Activated CD4-positive, alpha-beta T cell treated with anti-CD3 and anti-CD28 coated beads, Interleukin-10, Interleukin-2, amounts not matched to agents 100 ng/mL and 50 ng/mL, durations not matched to agents 16 hours and 8 hours (primary cell): ENCODE results near the gene CALHM3.
A peak's percentile ranks its signal among the peaks of the same experiment; 100 is the strongest.
"Not testable (repeated sequence)": the region's sequence is repeated elsewhere in the genome, so short reads cannot be mapped to it uniquely, and the experiment has no call there.

Experiments used
- DNase-seq: peaks from one replicate; pipeline ENCODE4 v3.0.0-alpha.2; 2020

CALHM3 gene

GRCh38 chr10:103479135-103479534 lies at the start of gene CALHM3:
Gene CALHM3 (minus strand): TSS chr10:103479240. CDS start chr10:103479032, 208 bp downstream.
- DNase-seq = no peak

GRCh38 chr10:103528549-103528948 lies 49.5 kb upstream of the CALHM3 start:
- DNase-seq = no peak

GRCh38 chr10:103527476-103527875 lies 48.4 kb upstream of the CALHM3 start:
- not testable (repeated sequence) for DNase-seq

- DNase-seq = no peak
Observed at GRCh38 chr10:103525901-103526300, 46.9 kb upstream of the CALHM3 start.

- DNase-seq = no peak
Observed at GRCh38 chr10:103523683-103524082, 44.6 kb upstream of the CALHM3 start.

- DNase-seq = not testable (repeated sequence)
Observed at GRCh38 chr10:103522006-103522405, 43.0 kb upstream of the CALHM3 start.

GRCh38 chr10:103519798-103520197 lies 40.8 kb upstream of the CALHM3 start:
- no peak for DNase-seq

GRCh38 chr10:103517234-103518085 lies 38.4 kb upstream of the CALHM3 start:
- no peak for DNase-seq

GRCh38 chr10:103514244-103514643 lies 35.2 kb upstream of the CALHM3 start:
- DNase-seq = no peak

GRCh38 chr10:103513380-103514060 lies 34.5 kb upstream of the CALHM3 start:
- no peak for DNase-seq

GRCh38 chr10:103512591-103513379 lies 33.7 kb upstream of the CALHM3 start:
- no peak for DNase-seq

- no peak for DNase-seq
Observed at GRCh38 chr10:103512166-103512565, 33.1 kb upstream of the CALHM3 start.

- no peak for DNase-seq
Observed at GRCh38 chr10:103510791-103511752, 32.0 kb upstream of the CALHM3 start.

- DNase-seq = no peak
Observed at GRCh38 chr10:103510046-103510685, 31.1 kb upstream of the CALHM3 start.

- no peak for DNase-seq
Observed at GRCh38 chr10:103507235-103508191, 28.5 kb upstream of the CALHM3 start.

- DNase-seq = no peak
Observed at GRCh38 chr10:103506061-103506460, 27.0 kb upstream of the CALHM3 start.

- DNase-seq = peak; percentile 92
Observed at GRCh38 chr10:103504181-103504783, 25.2 kb upstream of the CALHM3 start.

GRCh38 chr10:103503777-103504176 lies 24.7 kb upstream of the CALHM3 start:
- DNase-seq = not testable (repeated sequence)

- DNase-seq = no peak
Observed at GRCh38 chr10:103502849-103503660, 24.0 kb upstream of the CALHM3 start.
